Body of pancreas (tissue), 4 donors: ENCODE results near the gene PBXIP1. TPM values are rescaled to one million over a fixed set of nuclear protein-coding genes. Genes with fewer than 3 reads are reported as not detected.
"Not testable (repeated sequence)": the region's sequence is repeated elsewhere in the genome, so short reads cannot be mapped to it uniquely, and the experiment has no call there.

Experiments used
- ATAC-seq: fragments of 150-250 bp; one replicate; pipeline ENCODE4 v1.9.1; 2016
- DNase-seq, 4 donors: peaks; one replicate each; pipeline ENCODE4 v3.0.0-alpha.2; 2019
- H3K27ac ChIP-seq, 4 donors: fragments of 200-600 bp; sonication (generic); 1 replicate in 3 of 4; 2 replicates in 1 of 4; pipeline versions ENCODE4 v1.5.1 to v1.6.1; 2016 to 2019; ENCODE audit warnings: mild to moderate bottlenecking in 1 of 4, mixed read lengths in 1 of 4, moderate library complexity in 1 of 4
- H3K27me3 ChIP-seq, 2 donors: fragments of 200-600 bp; sonication (generic); one replicate each; pipeline ENCODE4 v1.6.0; 2016; ENCODE audit warnings: mild to moderate bottlenecking in 1 of 2
- H3K36me3 ChIP-seq, 2 donors: fragments of 200-600 bp; sonication (generic); replicated peaks in 1 of 2; 2 replicates each; pipeline ENCODE4 v1.5.1; 2016; ENCODE audit warnings: low read depth in 2 of 2; ENCODE audit not compliant: insufficient read depth in 1 of 2
- H3K4me1 ChIP-seq: fragments of 200-600 bp; sonication (generic); one replicate; pipeline ENCODE4 v1.6.0; 2016
- H3K4me3 ChIP-seq, 2 donors: fragments of 200-600 bp; sonication (generic); 1 replicate in 1 of 2; 2 replicates in 1 of 2; pipeline ENCODE4 v1.5.1; 2016 to 2019
- H3K9me3 ChIP-seq, 3 donors: fragments of 200-600 bp; sonication (generic); 1 replicate in 2 of 3; 2 replicates in 1 of 3; pipeline ENCODE4 v1.5.1; 2016
- CTCF ChIP-seq, 7 experiments: fragments of 450-650 bp in 4 of 7; fragments of 200-600 bp in 3 of 7; sonication (generic) in 3 of 7; IDR thresholded peaks; one replicate each; pipeline ENCODE4 v1.5.1; 2016 to 2019; ENCODE audit warnings: antibody characterized with exemption in 7 of 7
- POLR2A ChIP-seq, 3 donors: fragments of 450-650 bp; IDR thresholded peaks; one replicate each; pipeline ENCODE4 v1.6.1; 2016; ENCODE audit warnings: antibody characterized with exemption in 3 of 3, mild to moderate bottlenecking in 2 of 3
- WGBS, 2 donors: methylation state at CpG; one replicate each; pipeline ENCODE4 v1.1.5; 2017; 5-methylcytosine and 5-hydroxymethylcytosine counted together
- intact Hi-C: fragments of 100-400 bp; cut with DNase I; formaldehyde crosslinking; loops from one replicate; pipeline ENCODE4 v1.15.1; 2023
- total RNA-seq, 2 donors: library from RNA; depleted of rRNA; stranded (reverse); fragments of >200 nt; gene quantifications; one replicate each; pipeline ENCODE4 v1.1.0, GENCODE V29; 2016

The PBXIP1 gene
- total RNA-seq, 2 donors from 2014 or later, result 26.0 to 60.7 TPM

GRCh38 chr1:154998201-154998780 is 42.4 kb upstream of the PBXIP1 start:
- DNase-seq, result no peak

GRCh38 chr1:154996966-154997701 is 41.2 kb upstream of the PBXIP1 start:
- WGBS, 2 donors, result 80 to 83% methylated on average over 15 of the region's 15 CpGs
- ATAC-seq (no peak), DNase-seq (no peak)
- no peaks in the 10 kb centered on the region for H3K9me3 ChIP-seq
- no peaks in the 10 kb centered on the region for H3K27me3 ChIP-seq
- no peak overlapping the region for H3K4me3 ChIP-seq
- H3K27ac ChIP-seq, result no peak overlapping the region
- intact Hi-C loops, result no loop called here
- no peaks in the 10 kb centered on the region for H3K36me3 ChIP-seq
- H3K4me1 ChIP-seq, result peaks cover 34% of the 10 kb centered on the region
- TF ChIP-seq CTCF (IDR thresholded peaks at IDR 0.05) (no peak), POLR2A (IDR thresholded peaks at IDR 0.05) (no peak)

More at GRCh38 chr1:154998201-154998780, 42.4 kb upstream of the PBXIP1 start:
- Histone ChIP-seq H3K27me3 (no peaks in the 10 kb centered on the region), H3K36me3 (no peaks in the 10 kb centered on the region), H3K4me3 (no peak overlapping the region), H3K9me3 (no peaks in the 10 kb centered on the region), H3K4me1 (peaks cover 34% of the 10 kb centered on the region), H3K27ac (no peak overlapping the region)
- intact Hi-C loops, result no loop called here
- no peak for ATAC-seq
- 63 to 68% methylated on average over 15 to 16 of the region's 16 CpGs for WGBS, 2 donors
- no peak for TF ChIP-seq POLR2A (IDR thresholded peaks at IDR 0.05)
- TF ChIP-seq CTCF (IDR thresholded peaks at IDR 0.05), result peak in 1 of 7 experiments; percentile 18

- Histone ChIP-seq H3K27ac (peak overlapping the region in 1 of 4 donors; percentile 8), H3K4me1 (peaks cover 34% of the 10 kb centered on the region)
- H3K4me3 ChIP-seq, H3K36me3 ChIP-seq, H3K27me3 ChIP-seq, intact Hi-C loops, H3K9me3 ChIP-seq: not testable (repeated sequence)
- 50 to 58% methylated on average over 13 of the region's 13 CpGs for WGBS, 2 donors
- TF ChIP-seq CTCF (IDR thresholded peaks at IDR 0.05), result peak in 5 of 7 experiments; percentile 19 to 51 (median 42)
- DNase-seq, result peak; percentile 70 to 75 (median 73)
- ATAC-seq, result peak; percentile 25
These were observed 39.5 kb upstream of the PBXIP1 start for GRCh38 chr1:154995301-154995983.

GRCh38 chr1:154994591-154994990 is 38.7 kb upstream of the PBXIP1 start:
- 39 to 45% methylated on average over 3 of the region's 3 CpGs for WGBS, 2 donors
- no peak overlapping the region for H3K4me3 ChIP-seq
- ATAC-seq, result no peak
- H3K27ac ChIP-seq, result peak overlapping the region in 2 of 4 donors; percentile 8 to 13
- no peak for DNase-seq
- intact Hi-C loops, result no loop called here
- peaks cover 27% of the 10 kb centered on the region for H3K4me1 ChIP-seq
- no peaks in the 10 kb centered on the region for H3K36me3 ChIP-seq
- TF ChIP-seq POLR2A (IDR thresholded peaks at IDR 0.05) (no peak), CTCF (IDR thresholded peaks at IDR 0.05) (no peak)
- H3K9me3 ChIP-seq, result no peaks in the 10 kb centered on the region
- no peaks in the 10 kb centered on the region for H3K27me3 ChIP-seq
